ENCODE measurements around the gene DAP.

The DAP gene

DNA sequence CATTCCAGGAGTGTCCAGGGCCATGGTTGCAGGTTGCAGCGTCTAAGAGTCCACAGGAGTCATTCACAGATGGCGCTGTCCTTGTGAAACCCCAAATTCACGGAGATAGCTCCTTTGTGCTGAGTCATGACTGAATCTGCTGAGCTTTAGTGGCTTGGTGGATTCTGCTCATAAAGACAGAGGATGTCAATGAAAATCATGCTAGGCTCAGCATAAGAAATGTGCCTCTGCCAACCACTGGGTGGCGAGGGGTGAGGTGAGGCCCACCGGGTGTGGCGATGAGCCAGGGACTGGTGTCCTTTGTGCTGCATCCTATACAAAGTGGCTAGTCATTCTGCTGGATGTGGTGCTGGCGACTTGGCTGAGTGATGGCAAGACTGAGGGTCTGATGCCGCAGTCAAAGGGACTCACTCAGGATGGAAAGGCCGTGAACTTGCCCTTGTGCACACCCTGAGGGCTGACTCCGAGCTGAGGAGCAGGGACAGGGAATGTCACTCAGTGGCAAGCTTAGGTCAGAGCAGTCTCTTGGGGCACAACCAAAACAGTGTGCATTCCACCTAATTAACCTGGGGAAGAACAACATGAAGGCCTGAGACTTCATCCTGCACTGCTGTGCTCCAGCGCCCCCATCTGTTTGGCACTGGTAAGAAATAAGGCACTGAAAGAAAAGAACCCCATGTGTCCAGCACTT, 71.5 kb downstream of the DAP start:
- H3K4me1 ChIP-seq, result no peaks in the 10 kb centered on the region
- H3K4me2 ChIP-seq (ENCODE audit: low read length), result no peak overlapping the region
- no peaks in the 10 kb centered on the region for H3K36me3 ChIP-seq (ENCODE audit: control insufficient read depth, insufficient read depth, low read length)
- H2AFZ ChIP-seq, result no peak overlapping the region
- H3K9me3 ChIP-seq (ENCODE audit: control insufficient read depth, low read length), result no peaks in the 10 kb centered on the region
- no peaks in the 10 kb centered on the region for H3K27me3 ChIP-seq (ENCODE audit: control insufficient read depth, insufficient read depth, low read length)
- H3K9ac ChIP-seq, result no peak overlapping the region
- no peak for TF ChIP-seq CTCF (IDR thresholded peaks at IDR 0.05)
- H3K27ac ChIP-seq, result no peak overlapping the region
- no peak overlapping the region for H3K4me3 ChIP-seq (ENCODE audit: low read depth, low read length)
- H3K79me2 ChIP-seq, result peaks cover 15% of the 10 kb centered on the region

- no peak for TF ChIP-seq CTCF (IDR thresholded peaks at IDR 0.05)
- H3K4me1 ChIP-seq, result no peaks in the 10 kb centered on the region
- no peaks in the 10 kb centered on the region for H3K9me3 ChIP-seq (ENCODE audit: control insufficient read depth, low read length)
- H2AFZ ChIP-seq, result no peak overlapping the region
- no peaks in the 10 kb centered on the region for H3K27me3 ChIP-seq (ENCODE audit: control insufficient read depth, insufficient read depth, low read length)
- no peak overlapping the region for H3K27ac ChIP-seq
- no peak overlapping the region for H3K4me2 ChIP-seq (ENCODE audit: low read length)
- H3K36me3 ChIP-seq (ENCODE audit: control insufficient read depth, insufficient read depth, low read length), result no peaks in the 10 kb centered on the region
- no peak overlapping the region for H3K4me3 ChIP-seq (ENCODE audit: low read depth, low read length)
- H3K9ac ChIP-seq, result no peak overlapping the region
- H3K79me2 ChIP-seq, result peaks cover 12% of the 10 kb centered on the region
Measured at GRCh38 chr5:10688651-10689171, 72.3 kb downstream of the DAP start.

GRCh38 chr5:10686890-10687289, 74.1 kb downstream of the DAP start:
- H3K9me3 ChIP-seq (ENCODE audit: control insufficient read depth, low read length), result no peaks in the 10 kb centered on the region
- no peaks in the 10 kb centered on the region for H3K27me3 ChIP-seq (ENCODE audit: control insufficient read depth, insufficient read depth, low read length)
- H3K36me3 ChIP-seq (ENCODE audit: control insufficient read depth, insufficient read depth, low read length), result no peaks in the 10 kb centered on the region
- H3K27ac ChIP-seq, result no peak overlapping the region
- peaks cover 9% of the 10 kb centered on the region for H3K79me2 ChIP-seq
- no peak overlapping the region for H2AFZ ChIP-seq
- H3K9ac ChIP-seq, result no peak overlapping the region
- H3K4me3 ChIP-seq (ENCODE audit: low read depth, low read length), result no peak overlapping the region
- no peak for TF ChIP-seq CTCF (IDR thresholded peaks at IDR 0.05)
- H3K4me1 ChIP-seq, result no peaks in the 10 kb centered on the region
- H3K4me2 ChIP-seq (ENCODE audit: low read length), result no peak overlapping the region

DNA sequence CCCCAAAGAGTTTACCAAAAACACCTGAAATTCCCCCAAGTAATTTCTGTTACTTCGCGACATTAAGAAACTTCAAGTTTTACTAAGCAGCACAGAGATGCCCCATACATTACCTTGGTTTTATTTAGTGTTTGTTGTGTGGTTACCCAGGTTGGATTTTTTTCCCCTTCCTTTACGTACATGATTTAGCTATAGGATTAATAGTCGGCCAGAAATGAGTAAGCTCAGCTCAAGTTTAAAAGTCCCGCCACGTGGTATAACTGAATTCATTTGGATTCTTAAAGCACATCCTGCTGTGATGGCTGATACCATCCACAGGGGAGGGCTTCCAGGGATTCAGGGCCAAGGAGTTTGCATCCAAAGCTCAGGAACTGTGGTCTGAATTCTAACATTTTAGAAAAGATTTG, 75.9 kb downstream of the DAP start:
- Histone ChIP-seq H3K36me3 (ENCODE audit: control insufficient read depth, insufficient read depth, low read length) (no peaks in the 10 kb centered on the region), H3K9ac (no peak overlapping the region), H3K79me2 (peaks cover 6% of the 10 kb centered on the region)

More for the DNA sequence above, 75.9 kb downstream of the DAP start:
- Histone ChIP-seq H3K9me3 (ENCODE audit: control insufficient read depth, low read length) (no peaks in the 10 kb centered on the region), H3K27me3 (ENCODE audit: control insufficient read depth, insufficient read depth, low read length) (no peaks in the 10 kb centered on the region), H3K4me3 (ENCODE audit: low read depth, low read length) (no peak overlapping the region), H2AFZ (no peak overlapping the region), H3K4me1 (no peaks in the 10 kb centered on the region), H3K27ac (no peak overlapping the region), H3K4me2 (ENCODE audit: low read length) (no peak overlapping the region)
- no peak for TF ChIP-seq CTCF (IDR thresholded peaks at IDR 0.05)

Measured in parathyroid adenoma (tissue), 2 donors.